HG03064 (cell line): ENCODE data around the gene DDX54.
"Not testable (repeated sequence)": the region's sequence is repeated elsewhere in the genome, so short reads cannot be mapped to it uniquely, and the experiment has no call there.

Experiments
- ATAC-seq: cut with Tn5 transposase; IDR thresholded peaks from one replicate; pipeline ENCODE4 v1.9.1; 2021; ENCODE audit warnings: low read depth; ENCODE audit not compliant: unreplicated experiment

Gene DDX54

DNA sequence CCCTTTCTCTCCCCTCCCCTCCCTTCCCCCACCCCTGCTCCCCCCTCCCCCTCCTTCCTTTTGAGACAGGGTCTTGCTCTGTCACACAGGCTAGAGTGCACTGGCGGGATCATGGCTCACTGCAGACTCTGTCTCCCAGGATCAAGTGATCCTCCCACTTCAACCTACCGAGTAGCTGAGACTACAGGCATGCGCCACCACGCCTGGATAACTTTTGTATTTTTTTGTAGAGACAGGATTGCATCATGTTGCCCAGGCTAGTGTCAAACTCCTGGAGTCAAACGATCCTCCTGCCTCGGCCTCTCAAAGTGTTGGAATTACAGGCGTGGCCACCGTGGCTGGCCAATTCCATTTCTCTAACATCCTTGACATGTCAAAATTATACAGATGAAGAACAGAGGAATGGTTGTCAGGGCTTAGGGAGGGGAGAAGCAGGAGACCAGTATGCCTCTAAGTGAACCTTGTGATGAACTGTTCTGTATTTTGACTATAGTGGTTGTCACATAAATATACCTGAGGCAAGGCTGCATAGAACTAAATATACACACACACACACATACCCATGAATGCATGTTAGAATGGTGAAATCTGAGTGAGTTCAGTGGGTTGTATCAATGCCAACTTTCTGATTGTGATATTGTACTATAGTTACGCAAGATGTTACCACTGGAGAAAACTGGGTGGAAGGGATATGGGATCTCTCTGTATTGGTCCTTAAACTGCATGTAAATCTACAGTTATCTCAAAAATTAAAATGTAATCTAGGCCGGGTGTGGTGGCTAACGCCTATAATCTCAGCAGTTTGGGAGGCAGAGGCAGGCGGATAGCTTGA is 39.3 kb downstream of the DDX54 start:
- ATAC-seq: no peak

DNA sequence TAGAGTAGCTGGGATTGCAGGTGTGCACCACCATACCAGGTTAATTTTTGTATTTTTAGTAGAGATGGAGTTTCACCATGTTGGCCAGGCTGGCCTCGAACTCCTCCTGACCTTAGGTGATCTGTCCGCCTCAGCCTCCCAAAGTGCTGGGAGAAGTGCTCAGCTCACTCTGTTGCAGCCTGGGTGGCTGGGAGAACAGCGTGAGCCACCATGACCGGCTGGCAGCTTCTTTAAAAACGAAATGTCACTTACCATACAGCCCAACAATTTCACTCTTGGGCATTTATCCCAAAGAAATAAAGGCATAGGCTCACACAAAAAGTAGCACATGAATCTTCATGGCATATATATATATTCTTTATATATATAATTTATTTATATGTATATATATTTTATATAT is 40.5 kb downstream of the DDX54 start:
- ATAC-seq: no peak

DNA sequence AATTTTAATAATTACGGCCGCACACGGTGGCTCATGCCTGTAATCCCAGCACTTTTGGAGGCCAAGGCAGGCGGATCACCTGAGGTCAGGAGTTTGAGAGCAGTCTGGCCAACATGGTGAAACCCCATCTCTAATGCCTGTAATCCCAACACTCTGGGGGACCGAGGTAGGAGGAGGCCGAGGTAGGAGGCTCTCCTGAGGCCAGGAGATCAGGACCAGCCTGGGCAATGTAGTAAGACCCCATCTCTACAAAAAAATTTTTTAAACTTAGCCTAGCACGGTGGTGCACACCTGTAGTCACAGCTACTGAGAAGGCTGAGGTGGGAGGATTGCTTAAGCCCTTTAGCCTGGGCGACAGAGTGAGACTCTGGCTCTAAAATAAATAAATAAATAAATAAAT is 41.3 kb downstream of the DDX54 start:
- no peak for ATAC-seq

DNA sequence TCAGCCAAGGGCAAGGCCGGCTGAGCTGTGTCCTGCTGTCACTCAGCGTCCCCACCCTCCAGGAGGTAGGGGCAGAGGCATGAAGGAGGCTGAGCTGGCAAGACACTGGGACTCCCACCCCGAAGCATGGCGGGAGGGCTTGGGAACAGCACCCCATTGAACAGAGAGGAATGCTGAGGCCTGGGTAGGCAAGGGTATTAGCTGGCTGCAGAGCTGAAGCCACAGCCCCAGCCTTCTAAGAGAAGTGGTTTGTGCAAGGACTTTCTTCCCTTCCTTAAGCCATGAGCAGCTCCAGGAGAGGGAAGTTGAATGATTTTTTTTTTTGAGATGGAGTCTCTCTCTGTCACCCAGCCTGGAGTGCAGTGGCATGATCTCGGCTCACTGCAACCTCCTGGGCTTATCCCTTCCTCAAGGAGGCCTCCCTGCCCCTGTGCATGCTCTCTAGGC is 42.4 kb downstream of the DDX54 start:
- no peak for ATAC-seq

DNA sequence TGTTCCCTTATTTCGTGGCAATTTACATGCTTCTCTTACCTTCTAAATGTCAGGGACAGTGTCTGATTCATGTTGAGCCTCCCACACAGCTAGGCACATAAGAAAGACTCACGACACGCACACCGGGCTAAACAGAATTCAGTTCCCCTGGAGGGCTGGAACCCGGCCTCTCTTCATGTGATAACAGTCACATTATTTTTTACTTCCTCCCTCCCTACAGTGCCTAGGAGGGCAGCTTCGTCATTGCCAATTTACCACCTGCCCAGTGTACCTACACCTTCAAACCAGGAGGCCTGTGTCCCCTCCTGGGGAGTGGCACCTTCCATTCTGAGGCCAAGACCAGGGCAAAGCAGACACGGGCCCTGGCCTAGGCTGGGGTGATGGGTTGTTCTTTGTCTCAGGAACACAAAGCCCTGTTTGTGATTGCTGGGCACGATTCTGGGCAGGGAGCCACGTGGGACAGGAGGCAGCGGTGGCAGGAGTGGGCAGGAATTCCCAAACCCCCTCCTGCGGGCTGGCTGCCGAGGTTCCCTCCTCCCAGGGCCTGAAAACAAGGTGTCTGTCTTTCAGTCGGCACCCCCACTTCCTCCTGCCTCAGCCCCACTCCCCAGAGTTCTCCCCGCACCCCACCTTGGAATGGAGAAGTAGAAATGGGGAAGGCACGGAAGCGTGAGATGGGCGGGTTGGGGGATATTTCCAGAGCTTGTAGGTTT is 42.9 kb downstream of the DDX54 start:
- no peak for ATAC-seq

DNA sequence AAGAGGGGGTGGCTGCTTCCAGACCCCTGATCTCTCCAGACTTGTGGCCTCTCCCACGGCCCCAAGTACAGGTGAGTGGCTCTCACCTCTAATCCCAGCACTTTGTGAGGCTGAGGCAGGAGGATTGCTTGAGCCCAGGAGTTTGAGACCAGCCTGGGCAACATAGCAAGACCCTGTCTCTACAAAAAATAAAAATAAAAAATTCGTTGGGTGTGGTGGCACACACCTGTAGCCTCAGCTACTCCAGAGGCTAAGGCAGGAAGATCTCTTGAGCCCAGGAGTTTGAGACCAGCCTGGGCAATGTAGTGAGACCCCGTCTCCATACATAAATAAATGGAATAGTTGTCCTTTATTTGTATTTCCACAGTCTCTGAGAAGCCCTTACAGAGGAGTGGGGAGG is 43.6 kb downstream of the DDX54 start:
- ATAC-seq: not testable (repeated sequence)

DNA sequence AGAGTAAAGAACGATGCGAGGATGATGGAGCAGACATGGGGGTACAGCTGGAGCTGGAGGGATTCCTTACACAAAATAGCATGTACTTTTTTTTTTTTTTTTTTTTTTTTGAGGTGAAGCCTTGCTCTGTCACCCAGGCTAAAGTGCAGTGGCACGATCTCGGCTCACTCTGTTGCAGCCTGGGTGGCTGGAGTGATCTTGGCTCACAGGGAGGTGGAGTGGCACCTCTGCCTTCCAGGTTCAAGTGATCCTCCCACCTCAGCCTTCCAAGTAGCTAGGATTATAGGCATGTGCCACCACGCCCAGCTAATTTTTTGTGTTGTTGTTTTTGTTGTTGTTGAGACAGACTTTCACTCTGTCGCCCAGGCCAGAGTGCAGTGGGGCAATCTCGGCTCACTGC is 44.6 kb downstream of the DDX54 start:
- no peak for ATAC-seq

DNA sequence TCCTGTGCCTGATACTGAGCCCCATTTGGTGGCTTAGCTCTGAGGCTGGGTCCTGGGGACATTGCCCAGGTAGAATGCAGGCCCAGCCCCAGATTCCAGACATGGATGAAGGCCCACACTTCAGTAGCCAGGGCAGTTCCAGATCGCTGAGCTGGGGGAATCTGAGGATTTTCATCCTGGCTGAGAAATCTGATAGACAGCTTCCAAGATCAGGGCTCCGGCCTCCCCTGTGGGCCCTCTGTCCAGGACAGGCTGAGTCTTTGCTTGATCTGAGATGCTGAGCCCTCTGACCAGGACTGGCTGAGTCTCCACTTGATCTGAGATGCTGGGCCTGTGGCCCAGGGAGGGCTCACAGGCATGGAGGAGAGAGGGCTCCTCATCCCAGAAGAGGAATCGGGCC is 46.5 kb downstream of the DDX54 start:
- ATAC-seq: no peak

DNA sequence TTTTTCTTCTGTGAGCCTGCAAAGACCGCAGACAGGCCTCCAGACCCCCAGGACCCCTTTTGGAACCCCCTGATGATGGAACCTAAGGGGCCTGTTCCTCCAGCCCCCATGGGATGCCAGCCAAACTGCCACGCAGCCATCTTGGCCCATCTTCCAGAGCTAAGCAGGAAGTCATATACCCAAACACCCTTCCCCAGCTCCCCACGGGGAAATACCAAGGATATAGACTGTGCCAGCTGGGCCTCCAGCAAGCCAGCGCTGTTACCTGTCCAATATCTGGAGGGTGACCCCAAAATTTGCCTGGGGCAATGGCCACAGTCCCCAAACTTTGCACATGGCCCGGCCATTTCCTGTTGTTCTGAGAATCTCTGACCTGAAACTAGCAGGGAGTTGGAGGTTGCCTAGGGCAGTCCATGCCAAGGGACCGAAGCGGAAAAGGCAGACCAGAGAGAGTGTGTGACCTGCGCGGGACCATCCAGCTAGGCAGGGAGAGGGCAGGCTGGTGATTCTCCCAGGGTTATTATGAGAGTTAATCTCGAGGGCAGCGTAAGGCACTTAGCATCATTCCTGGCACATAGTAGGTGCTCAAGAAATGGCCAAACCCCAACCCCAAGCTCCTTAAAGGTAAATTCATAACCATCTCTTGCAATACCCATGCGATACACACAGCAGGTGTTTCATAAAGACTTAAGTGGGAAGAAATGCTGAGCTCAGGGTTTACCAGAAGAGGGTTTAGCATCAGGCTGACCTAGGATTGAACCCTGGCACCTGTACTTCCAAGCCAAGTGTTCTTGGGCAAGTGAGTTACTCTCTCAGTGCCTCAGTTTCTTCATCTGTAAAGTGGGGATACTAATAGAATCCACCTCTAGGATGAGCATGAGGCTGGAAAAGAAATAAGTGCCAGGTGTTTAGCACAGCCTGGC is 47.2 kb downstream of the DDX54 start:
- ATAC-seq: no peak

DNA sequence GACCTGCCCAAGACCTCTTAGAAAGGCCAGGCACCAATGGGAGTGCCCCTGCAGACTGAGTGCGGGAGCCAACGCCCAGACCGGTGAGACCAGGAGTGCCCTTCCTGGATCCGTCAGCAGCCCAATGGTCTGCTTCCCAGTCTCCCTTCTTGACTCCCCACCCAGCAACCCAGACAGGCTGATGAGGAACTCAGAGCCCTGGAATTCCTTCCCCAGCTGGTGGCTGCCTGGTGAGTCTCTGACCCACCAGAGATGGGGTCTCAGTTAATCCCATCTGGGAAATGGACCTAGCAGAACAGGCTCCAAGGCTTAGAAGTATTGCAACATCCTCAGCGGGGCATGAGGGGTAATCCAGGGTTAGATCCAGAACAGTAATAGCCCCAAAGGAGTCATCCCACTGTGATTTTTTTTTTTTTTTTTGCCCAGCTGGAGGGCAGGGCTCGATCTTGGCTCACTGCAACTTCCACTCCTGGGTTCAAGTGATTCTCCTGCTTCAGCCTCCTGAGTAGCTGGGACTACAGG is 48.2 kb downstream of the DDX54 start:
- no peak for ATAC-seq

DNA sequence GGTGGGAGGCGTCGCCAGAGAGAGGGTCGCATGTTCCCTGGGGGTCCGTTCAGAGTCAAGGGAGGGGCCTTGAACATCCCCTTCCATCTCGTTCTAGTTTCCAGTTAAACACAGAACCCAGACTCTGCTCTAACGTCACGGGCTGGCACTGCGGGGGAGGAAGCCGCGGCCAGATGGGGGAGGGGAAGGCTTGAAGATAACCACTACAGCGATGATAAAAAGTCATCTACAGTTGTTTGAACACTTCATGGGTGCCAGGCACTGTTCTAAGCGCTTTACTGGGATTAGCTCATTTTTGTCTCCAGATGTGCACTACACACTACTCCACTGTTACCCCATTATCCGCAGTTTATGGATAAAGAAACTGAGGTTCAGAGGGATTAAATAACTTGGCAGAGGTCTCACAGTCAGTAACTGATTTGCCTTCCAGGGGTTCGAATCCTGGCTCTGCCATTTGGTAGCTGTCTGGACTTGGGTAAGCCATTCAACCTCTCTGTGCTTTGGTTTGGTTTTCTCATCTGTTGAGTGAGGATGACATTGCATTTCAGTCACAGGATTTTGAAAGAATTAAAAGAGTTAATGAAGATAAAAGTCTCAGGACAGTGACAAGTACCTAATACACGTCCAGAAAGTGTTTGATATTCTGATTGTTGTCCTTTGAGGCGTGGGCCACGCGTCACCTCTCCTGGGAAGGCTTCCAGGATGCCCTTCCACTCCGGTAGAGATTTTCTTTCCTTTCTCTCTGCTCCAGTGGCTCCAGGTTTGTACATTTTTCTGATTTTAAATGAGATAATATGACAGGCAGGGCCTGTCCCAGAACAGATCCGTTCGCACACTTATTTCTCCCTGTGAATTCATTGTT is 48.9 kb downstream of the DDX54 start:
- ATAC-seq: no peak

DNA sequence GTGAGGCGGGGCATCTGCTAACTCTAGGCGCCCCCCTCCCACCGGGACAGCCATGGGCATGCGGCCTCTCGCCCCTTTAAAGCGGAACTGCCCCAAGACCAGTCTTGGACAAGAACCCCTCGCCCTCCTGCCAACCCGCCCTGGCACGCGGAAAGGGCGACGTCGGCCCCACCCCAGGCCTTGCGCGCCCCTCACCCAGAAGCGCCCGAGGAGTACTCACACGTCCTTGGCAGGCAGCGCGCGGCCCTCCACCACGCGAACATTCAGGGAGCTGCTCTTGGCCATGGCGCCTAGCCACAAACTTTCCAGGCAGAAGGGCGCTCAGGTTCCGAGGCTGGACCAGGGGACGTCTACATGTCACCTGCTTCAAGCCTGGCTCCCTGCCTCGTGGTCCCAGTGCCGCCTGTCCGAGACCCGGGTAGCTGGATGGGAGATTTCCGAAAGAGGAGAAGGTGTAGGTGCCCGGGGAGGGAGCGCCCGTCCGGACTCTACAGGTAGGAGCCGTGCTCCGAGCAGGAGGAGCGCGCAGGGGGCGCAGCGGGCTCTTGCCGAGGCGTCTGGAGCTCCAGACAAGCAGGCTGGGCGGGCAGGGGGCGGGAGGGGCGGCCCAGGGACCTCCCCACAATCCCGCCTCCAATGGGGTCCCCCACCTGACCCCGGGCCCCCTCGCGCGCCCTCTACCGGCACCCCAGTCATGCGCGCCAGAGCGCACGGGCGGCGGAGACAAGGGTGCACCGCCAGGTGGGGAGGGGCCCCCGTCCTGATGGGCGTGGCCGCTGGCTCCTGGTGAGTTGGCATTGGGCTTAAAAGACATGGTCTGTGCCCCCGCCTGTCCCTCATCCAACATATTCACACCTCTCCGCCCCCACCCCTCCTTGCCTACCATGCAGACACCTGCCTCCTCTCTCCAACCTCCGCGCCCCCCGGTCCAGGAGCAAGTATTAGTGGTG is 49.8 kb downstream of the DDX54 start, which contains the start of gene RASAL1:
TSS of gene RASAL1 (minus strand) at position 584 of the 950 bp plus-strand sequence. CDS start at position 285, 299 bp downstream.
- no peak for ATAC-seq

DNA sequence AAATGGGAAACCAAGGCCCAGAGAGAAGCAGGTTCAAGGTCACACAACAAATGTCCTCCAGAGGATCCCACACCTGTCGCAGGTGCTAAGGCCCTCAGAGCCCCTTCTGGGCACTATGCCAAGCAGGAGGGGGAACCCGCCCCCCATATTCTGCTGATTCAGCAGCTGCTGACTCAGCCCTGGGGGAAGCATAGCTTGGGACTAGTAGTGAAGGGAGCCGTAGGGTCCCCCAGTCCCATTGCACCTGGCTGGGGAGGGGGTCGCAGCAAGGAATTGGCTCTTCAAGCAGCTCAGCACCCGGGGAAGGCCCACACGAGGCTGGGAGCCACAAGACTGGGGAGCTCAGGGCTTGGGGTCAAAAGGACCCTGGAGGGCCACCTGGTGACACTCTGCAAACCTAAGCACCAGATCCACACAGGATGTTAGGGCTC is 50.7 kb downstream of the DDX54 start:
- no peak for ATAC-seq

DNA sequence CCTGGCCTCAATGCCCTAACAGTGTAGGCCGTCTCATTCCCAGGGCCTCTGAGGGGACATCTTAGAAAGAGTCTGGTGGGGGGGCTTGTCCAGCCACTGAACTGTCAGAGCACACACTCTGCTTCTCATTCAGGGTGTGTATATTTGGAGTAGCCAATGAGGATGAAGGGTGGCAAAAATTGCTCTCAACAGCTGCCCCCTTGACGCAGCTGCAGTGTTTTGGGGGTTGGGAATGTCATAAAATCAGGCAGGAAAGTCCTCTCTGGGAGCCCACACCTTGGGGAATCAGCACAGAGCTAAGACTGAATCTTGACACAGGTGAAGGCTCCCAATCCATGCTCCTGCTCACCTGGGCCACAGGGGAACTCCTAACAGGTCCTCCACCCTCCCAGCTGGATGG is 51.2 kb downstream of the DDX54 start:
- ATAC-seq: no peak

DNA sequence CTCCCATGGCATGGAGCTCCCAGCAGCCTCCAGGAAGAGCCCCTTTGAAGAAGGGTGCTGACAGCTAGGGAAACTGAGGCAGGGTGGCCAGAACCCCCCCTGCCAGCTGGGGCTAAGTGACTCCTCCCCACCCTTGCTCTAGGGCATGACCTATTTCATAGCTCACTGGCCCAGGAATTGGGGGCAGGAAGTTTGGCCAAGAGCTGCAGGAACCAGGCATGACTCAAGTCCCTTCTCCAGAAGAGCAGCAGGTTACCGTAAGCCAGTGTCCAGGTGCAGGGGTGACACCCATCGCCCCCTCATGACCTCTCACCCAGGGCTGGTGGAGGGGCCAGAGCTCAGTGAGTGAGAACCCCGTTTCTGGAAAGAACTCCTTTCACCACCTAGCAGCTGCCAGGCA is 51.6 kb downstream of the DDX54 start:
- no peak for ATAC-seq

DNA sequence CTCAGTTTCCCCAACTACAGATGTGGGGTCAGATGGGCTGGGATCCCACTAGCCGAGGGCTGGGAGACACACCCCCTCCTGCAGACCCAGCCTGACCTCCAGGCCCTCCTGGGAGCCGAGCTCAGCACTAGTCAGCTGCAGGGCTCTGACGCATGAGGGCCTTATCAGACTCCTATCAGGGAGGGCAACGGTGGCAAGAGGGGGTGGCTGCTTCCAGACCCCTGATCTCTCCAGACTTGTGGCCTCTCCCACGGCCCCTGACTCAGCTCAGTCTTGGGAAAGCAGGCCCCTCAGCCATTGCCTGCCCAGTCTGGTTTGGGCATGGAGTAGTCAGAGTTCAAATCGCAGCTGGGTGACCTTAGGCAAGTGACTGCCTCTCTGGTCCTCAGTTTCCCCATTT is 52.2 kb downstream of the DDX54 start:
- ATAC-seq: no peak

DNA sequence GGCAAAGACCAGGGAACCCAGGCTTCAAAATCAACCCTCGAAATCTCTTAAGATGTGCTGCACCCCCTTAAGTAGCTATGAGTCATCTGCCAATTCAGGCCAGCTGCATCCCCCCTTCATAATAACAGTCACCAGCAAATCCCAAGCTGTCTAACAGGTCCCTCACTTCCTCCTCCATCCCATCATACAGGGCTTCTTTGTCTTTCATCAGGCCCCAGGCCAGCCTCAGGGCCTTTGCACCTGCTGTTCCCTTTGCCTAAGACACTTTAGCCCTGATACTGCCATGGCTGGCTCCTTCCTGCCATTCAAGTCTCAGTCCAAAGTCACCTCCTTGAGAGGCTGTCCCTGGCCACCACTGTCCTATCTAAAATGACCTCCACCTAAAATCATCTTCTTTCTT is 53.7 kb downstream of the DDX54 start:
- ATAC-seq: no peak

DNA sequence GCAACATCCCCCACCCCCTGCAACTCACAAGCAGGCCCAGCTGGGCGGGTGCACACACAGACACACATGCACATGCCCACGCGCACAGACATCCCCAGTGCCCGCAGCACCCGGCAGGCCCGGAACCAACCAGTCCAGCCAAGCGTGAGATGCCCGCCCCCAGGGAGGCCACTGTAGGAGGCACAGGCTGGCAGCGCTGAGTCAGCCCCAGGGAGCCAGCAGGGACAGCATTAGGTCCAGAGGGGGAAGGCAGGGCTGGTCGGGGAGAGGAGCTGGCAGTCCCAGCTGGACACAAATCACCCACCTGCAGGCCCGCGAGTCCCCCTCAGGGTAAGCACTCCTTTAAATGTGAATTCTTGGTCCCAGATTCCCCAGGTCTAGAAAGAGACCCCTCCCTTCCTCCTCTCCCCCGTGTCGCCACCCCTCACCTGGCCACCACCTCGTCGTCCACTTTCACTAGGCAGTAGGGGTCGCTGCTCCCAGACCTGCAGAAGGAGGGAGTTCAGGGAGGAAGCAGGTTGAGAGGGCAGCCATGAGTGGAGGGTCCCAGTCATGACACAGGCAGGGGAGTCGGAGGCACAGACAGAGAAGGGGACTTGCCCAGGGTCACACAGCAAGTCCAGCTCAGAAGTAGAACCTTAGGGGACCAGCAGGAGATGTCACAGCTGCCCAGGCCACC is 54.7 kb downstream of the DDX54 start:
- no peak for ATAC-seq
